ENCODE results near the gene BET1.
A peak's percentile ranks its signal among the peaks of the same experiment; 100 is the strongest.
"Not testable (repeated sequence)": the region's sequence is repeated elsewhere in the genome, so short reads cannot be mapped to it uniquely, and the experiment has no call there.

Gene BET1

GRCh38 chr7:94004024-94004951 is at the start of gene BET1:
Gene BET1 (minus strand): TSS chr7:94004355. CDS start chr7:94004216, 139 bp downstream.
- peak; percentile 78 for DNase-seq (ENCODE audit: low spot score)

- DNase-seq (ENCODE audit: low spot score), result no peak
Observed at GRCh38 chr7:94053532-94053931, 49.4 kb upstream of the BET1 start.

- DNase-seq (ENCODE audit: low spot score), result no peak
Observed at GRCh38 chr7:94052398-94053180, 48.4 kb upstream of the BET1 start.

- no peak for DNase-seq (ENCODE audit: low spot score)
Observed at GRCh38 chr7:94050046-94050445, 45.9 kb upstream of the BET1 start.

- DNase-seq (ENCODE audit: low spot score), result no peak
Observed at GRCh38 chr7:94049615-94050014, 45.5 kb upstream of the BET1 start.

- no peak for DNase-seq (ENCODE audit: low spot score)
Observed at GRCh38 chr7:94048755-94049154, 44.6 kb upstream of the BET1 start.

- DNase-seq (ENCODE audit: low spot score), result no peak
Observed at GRCh38 chr7:94047956-94048355, 43.8 kb upstream of the BET1 start.

- DNase-seq (ENCODE audit: low spot score), result no peak
Observed at GRCh38 chr7:94045581-94045980, 41.4 kb upstream of the BET1 start.

GRCh38 chr7:94044806-94045205 is 40.7 kb upstream of the BET1 start:
- no peak for DNase-seq (ENCODE audit: low spot score)

GRCh38 chr7:94043299-94043698 is 39.1 kb upstream of the BET1 start:
- DNase-seq (ENCODE audit: low spot score), result no peak

GRCh38 chr7:94042381-94042780 is 38.2 kb upstream of the BET1 start:
- DNase-seq (ENCODE audit: low spot score), result no peak

- no peak for DNase-seq (ENCODE audit: low spot score)
Observed at GRCh38 chr7:94041529-94041928, 37.4 kb upstream of the BET1 start.

GRCh38 chr7:94040254-94040653 is 36.1 kb upstream of the BET1 start:
- DNase-seq (ENCODE audit: low spot score), result no peak

GRCh38 chr7:94039368-94040035 is 35.3 kb upstream of the BET1 start:
- no peak for DNase-seq (ENCODE audit: low spot score)

GRCh38 chr7:94031865-94032264 is 27.7 kb upstream of the BET1 start:
- DNase-seq (ENCODE audit: low spot score), result no peak

GRCh38 chr7:94030634-94031033 is 26.5 kb upstream of the BET1 start:
- no peak for DNase-seq (ENCODE audit: low spot score)

- no peak for DNase-seq (ENCODE audit: low spot score)
Observed at GRCh38 chr7:94029976-94030375, 25.8 kb upstream of the BET1 start.

- DNase-seq (ENCODE audit: low spot score), result no peak
Observed at GRCh38 chr7:94028768-94029167, 24.6 kb upstream of the BET1 start.

- not testable (repeated sequence) for DNase-seq (ENCODE audit: low spot score)
Observed at GRCh38 chr7:94026619-94027018, 22.5 kb upstream of the BET1 start.

- no peak for DNase-seq (ENCODE audit: low spot score)
Observed at GRCh38 chr7:94022550-94022949, 18.4 kb upstream of the BET1 start.

- DNase-seq (ENCODE audit: low spot score), result no peak
Observed at GRCh38 chr7:94016786-94017185, 12.6 kb upstream of the BET1 start.

- DNase-seq (ENCODE audit: low spot score), result no peak
Observed at GRCh38 chr7:94015538-94015937, 11.4 kb upstream of the BET1 start.

GRCh38 chr7:94012746-94013145 is 8.6 kb upstream of the BET1 start:
- peak; percentile 10 for DNase-seq (ENCODE audit: low spot score)
